GM21529 (cell line): ENCODE results near the gene NTPCR.
"Not testable (repeated sequence)": the region's sequence is repeated elsewhere in the genome, so short reads cannot be mapped to it uniquely, and the experiment has no call there.

Source experiments
- ATAC-seq: cut with Tn5 transposase; IDR thresholded peaks from one replicate; pipeline ENCODE4 v1.9.1; 2021; ENCODE audit not compliant: unreplicated experiment

The NTPCR gene

DNA sequence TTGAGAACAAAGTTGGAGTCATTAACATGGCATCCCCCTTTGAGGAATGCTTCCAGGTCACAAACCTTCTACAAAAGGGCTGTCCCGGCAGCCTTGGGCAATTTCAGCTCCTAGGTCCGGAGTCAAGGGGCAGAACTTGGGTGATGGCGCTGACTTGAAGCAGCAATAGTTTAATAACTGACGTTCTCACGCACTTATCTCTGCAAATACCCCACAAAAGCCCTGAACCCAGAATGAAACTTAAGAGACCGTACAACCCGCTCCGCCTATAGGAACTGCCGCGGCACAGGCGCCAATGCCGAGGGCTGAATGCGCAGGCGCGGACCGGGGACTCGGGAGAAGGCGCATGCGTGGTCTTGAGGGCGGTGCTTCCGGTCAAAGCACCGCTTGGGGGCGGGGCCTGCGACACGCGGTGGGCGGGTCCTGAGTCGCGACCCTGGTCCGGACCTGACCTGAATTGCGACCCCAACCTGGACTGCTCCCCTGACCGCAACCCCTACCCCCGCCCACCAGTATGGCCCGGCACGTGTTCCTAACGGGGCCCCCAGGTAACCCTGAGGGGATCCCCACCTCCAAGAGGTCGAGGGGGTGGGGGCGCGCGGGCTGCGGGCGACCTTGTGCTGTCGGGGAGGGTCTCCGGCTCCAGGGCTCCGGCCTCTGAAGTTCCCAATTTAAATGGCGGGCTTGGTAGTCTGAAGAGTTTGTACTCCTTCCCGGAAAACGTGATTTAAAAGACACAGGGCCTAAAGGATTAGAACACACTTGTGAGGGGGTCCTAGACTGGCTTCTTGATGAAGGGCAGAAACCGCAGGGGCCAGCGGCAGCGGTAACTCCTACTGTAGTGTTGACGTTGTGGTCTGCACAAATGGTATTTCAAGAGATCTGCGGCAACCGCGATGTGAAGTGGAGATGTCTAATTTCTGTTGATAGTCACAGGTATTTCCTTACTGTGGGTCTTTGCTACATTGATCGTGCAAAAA is at the start of gene NTPCR:
Gene NTPCR (plus strand): TSS at position 415 of the 980 bp plus-strand sequence. CDS start 100 bp downstream, at position 515.
- ATAC-seq = peak; percentile 87

GRCh38 chr1:232900818-232901217 is 49.6 kb upstream of the NTPCR start:
- no peak for ATAC-seq

DNA sequence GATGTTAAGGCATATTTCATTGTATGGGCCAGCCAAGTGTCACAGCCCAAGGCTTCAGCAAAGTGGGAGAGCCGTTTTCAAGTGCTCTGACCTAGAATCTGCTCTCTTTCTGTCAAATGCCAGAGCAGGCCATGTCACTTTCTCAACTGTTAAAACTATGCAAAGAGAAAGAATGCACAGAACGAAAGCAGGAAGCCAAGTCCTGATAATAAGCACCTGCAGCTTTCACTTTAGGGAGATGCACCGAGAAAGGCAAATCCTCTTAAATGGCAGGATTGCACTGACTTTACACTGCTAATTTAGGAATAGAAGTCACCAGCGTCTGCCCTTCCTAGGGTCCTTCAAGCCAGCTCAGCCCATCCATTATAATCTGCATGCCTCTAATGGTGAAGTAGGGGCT is 49.2 kb upstream of the NTPCR start:
- no peak for ATAC-seq

DNA sequence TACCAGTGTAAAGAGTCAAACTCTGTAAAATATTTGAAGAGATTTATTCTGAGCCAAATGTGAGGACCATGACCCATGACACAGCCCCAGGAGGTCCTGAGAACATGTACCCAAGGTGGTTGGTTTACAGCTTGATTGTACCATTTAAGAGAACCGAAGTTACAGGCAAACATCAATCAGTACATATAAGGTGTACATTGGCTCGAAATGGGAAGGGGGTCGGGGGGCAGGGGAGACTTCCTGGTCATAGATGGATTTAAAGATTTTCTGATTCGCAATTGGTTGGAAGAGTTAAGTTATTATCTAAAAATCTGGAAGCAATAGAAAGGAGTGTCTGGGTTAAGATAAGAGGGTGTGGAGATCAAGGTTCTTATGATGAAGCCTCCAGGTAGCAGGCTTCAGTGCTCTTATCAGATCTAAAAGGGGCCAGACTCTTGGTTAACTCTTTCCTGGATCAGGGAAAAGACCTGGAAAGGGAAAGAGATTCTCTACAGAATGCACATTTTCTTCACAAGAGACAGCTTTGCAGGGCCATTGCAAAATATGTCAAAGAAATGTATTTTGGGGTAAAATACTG is 47.5 kb upstream of the NTPCR start:
- no peak for ATAC-seq

DNA sequence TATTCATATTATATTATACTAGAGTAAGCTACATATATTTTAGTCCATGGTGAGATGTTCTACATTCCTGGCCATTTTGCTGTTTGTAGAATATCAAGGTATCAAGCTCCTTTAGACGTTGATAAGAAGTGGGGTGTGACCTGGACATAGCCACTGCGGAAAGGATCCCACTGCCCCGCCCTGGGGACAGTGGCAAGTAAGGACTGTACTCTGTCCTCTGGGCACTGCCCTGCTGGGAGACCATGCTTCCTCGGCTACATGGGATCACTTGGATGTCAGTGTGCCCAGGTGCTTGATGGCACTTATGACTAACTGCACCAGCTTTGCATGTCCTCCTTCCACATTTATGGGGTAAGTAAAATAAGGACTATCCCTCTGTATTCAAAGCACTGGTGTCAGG is 46.3 kb upstream of the NTPCR start:
- ATAC-seq = peak; percentile 11

DNA sequence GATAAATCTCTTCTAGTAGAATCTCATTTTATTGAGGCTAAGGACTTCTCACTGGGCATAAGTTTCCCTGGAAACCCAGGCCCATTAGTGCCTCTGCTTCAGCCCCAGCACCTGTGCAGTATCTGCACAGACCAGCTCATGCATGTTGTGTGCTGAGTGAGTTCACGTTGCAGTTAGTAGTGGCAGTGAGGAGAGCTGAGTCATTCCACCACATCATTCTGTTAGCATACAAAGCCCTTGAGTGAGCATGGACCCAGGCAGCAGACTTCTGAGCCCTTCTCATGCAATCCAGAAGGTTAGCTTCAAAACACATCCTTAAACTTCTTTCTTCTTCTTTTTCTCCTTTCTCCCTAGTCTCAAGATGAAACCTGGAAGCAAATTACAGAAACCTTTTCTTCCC is 45.8 kb upstream of the NTPCR start:
- ATAC-seq = peak; percentile 56

- no peak for ATAC-seq
Measured at GRCh38 chr1:232905331-232906034, 44.9 kb upstream of the NTPCR start.

GRCh38 chr1:232906441-232906840 is 44.0 kb upstream of the NTPCR start:
- no peak for ATAC-seq

DNA sequence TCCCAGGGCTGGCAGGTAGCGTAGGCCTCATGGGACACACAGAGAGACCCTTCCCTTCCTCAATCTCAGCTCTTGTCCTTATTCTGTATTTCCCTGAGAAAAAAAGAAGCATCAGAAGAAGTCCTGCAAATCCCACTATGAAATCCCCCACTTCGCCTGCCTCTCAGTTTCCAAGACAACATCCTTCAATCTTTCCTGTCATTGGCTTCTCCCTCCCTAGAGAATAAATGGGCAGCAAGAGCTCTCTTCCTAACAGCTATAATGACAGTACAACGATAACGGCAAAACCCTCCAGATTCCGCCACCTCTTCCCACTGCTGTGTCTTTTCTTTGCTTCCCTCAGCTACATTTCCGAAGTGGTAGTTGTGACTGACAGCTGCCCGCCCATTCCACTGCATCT is 41.6 kb upstream of the NTPCR start:
- ATAC-seq = no peak

GRCh38 chr1:232909752-232910151 is 40.7 kb upstream of the NTPCR start:
- no peak for ATAC-seq

GRCh38 chr1:232911027-232911599 is 39.3 kb upstream of the NTPCR start:
- no peak for ATAC-seq

GRCh38 chr1:232912845-232913580 is 37.4 kb upstream of the NTPCR start:
- no peak for ATAC-seq

DNA sequence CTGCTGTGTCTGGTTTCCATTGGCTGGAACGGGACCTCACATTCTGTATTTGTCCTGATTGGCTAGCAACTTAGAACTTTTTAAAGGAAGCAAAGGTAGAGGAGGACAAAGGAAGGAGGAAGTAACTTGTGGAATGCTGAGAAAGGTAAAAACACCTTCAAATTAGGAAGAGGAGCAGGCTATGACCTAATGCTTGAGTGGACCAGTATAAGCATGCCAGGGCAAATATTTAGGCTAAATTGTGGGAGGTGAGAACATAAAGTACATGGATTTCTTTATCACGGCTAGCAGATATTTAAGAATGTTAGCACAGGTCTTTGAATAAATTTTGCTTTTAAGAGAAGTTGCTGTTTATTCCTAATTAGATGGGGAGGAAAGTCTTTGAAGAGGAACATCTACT is 36.1 kb upstream of the NTPCR start:
- ATAC-seq = not testable (repeated sequence)

- no peak for ATAC-seq
Measured at GRCh38 chr1:232915212-232915611, 35.2 kb upstream of the NTPCR start.

GRCh38 chr1:232917053-232917452 is 33.4 kb upstream of the NTPCR start:
- ATAC-seq = peak; percentile 78

DNA sequence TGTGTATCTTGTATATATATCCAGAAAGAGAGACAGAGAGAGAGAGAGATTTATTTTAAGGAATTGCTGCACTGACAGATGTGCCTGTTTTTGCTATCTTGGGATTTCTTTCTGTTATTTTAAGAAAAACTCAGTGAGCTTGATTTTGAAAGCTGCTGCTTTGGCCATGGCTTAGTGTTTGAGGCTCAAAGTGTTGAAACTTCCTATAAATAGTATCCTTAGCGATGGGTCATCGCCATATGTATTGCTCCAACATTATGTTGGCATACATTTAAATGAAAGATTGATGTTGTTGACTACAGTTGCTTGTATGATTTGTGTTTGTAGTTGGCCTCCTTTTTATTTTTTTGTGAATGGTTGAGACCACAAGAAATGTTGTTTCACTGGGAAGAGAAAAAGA is 29.0 kb upstream of the NTPCR start:
- ATAC-seq = no peak

- no peak for ATAC-seq
Measured at GRCh38 chr1:232922485-232922884, 27.9 kb upstream of the NTPCR start.

DNA sequence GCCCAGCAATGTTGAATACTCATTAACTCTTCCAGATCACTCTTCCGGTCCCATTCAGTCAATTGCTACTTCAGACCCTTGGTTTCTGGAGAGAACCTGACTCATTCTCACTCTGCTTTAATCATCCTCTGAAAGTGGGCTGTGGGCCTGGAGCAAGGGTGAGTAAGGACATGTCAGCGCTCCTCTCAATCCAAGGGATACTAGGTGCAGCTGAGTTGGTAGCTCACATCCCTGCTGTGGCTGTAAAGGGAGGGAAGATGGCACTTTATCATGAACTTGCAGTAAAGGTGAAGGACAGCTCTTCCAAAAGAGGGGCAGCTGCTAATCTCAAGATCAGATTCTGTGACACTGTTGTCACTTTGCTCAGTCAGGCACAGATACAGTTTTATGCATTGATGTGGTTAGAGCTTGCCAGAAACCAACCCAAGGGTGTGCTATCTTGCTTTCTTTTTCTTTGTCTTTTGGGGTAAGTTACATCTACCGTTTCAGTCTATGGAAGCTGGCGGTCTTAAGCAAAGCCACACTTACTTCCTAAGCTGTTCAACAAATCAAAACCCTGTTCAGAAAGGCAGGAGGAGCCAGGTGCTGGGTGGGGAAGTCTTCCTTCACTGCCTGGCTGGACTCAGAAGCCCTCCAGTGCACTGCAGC is 26.5 kb upstream of the NTPCR start:
- ATAC-seq = peak; percentile 57

- no peak for ATAC-seq
Measured at GRCh38 chr1:232924874-232925273, 25.5 kb upstream of the NTPCR start.
